GM18873 (cell line): ENCODE measurements around the gene MCCD1.
"Not testable (repeated sequence)": the region's sequence is repeated elsewhere in the genome, so short reads cannot be mapped to it uniquely, and the experiment has no call there.

Experiments
- ATAC-seq: cut with Tn5 transposase; IDR thresholded peaks from one replicate; pipeline ENCODE4 v1.9.1; 2021; ENCODE audit warnings: mild to moderate bottlenecking, moderate library complexity, moderate number of reproducible peaks; ENCODE audit not compliant: unreplicated experiment, low FRiP score

The MCCD1 gene

GRCh38 chr6:31541059-31541657, 12.4 kb downstream of the MCCD1 start:
- peak; percentile 5 for ATAC-seq

GRCh38 chr6:31541658-31542521, 13.1 kb downstream of the MCCD1 start, which contains the start of gene DDX39B:
Gene DDX39B (minus strand): TSS chr6:31542003. CDS start chr6:31540532, 1,471 bp downstream.
- ATAC-seq, result peak; percentile 57

GRCh38 chr6:31543639-31544038, 14.9 kb downstream of the MCCD1 start:
- no peak for ATAC-seq

- ATAC-seq, result no peak
These were observed 15.9 kb downstream of the MCCD1 start for GRCh38 chr6:31544676-31545075.

GRCh38 chr6:31545291-31545690, 16.5 kb downstream of the MCCD1 start:
- no peak for ATAC-seq

GRCh38 chr6:31546339-31546957, 17.7 kb downstream of the MCCD1 start, which contains the start of gene ATP6V1G2:
Gene ATP6V1G2 (minus strand): TSS chr6:31546608. CDS start chr6:31546559, 49 bp downstream.
- no peak for ATAC-seq

GRCh38 chr6:31546958-31547726, 18.4 kb downstream of the MCCD1 start, which contains the start of gene NFKBIL1:
Gene NFKBIL1 (plus strand): TSS chr6:31547608. CDS start chr6:31547695, 87 bp downstream.
- ATAC-seq, result no peak

GRCh38 chr6:31547727-31548543, 19.2 kb downstream of the MCCD1 start:
- ATAC-seq, result no peak

- no peak for ATAC-seq
These were observed 19.7 kb downstream of the MCCD1 start for GRCh38 chr6:31548544-31548873.

GRCh38 chr6:31551371-31551770, 22.6 kb downstream of the MCCD1 start:
- not testable (repeated sequence) for ATAC-seq

GRCh38 chr6:31556307-31556706, 27.5 kb downstream of the MCCD1 start:
- ATAC-seq, result no peak

GRCh38 chr6:31557443-31558317, 28.9 kb downstream of the MCCD1 start:
- no peak for ATAC-seq

- ATAC-seq, result no peak
These were observed 29.5 kb downstream of the MCCD1 start for GRCh38 chr6:31558318-31558625.

- no peak for ATAC-seq
These were observed 30.1 kb downstream of the MCCD1 start for GRCh38 chr6:31558631-31559500.

- no peak for ATAC-seq
These were observed 30.8 kb downstream of the MCCD1 start for GRCh38 chr6:31559606-31559957.

- peak; percentile 61 for ATAC-seq
These were observed 31.4 kb downstream of the MCCD1 start for GRCh38 chr6:31559958-31560696.

- ATAC-seq, result no peak
These were observed 31.9 kb downstream of the MCCD1 start for GRCh38 chr6:31560697-31561058.
